Measurements from ENCODE around the gene ANKRD42.

The ANKRD42 gene

GRCh38 chr11:83193315-83194280 lies at the start of gene ANKRD42:
TSS of gene ANKRD42 (plus strand) at chr11:83193712. CDS start at chr11:83194671, 959 bp downstream.
- DNase-seq, result peak; percentile 87

GRCh38 chr11:83147895-83148294 lies 45.6 kb upstream of the ANKRD42 start:
- no peak for DNase-seq

GRCh38 chr11:83150450-83150849 lies 43.1 kb upstream of the ANKRD42 start:
- DNase-seq, result no peak

GRCh38 chr11:83151274-83151977 lies 42.1 kb upstream of the ANKRD42 start:
- no peak for DNase-seq

- DNase-seq, result no peak
These were observed 41.2 kb upstream of the ANKRD42 start for GRCh38 chr11:83152264-83152663.

GRCh38 chr11:83153764-83154163 lies 39.7 kb upstream of the ANKRD42 start:
- DNase-seq, result no peak

- DNase-seq, result peak; percentile 44
These were observed 37.1 kb upstream of the ANKRD42 start for GRCh38 chr11:83156144-83156995.

GRCh38 chr11:83156996-83157593 lies 36.4 kb upstream of the ANKRD42 start, which contains the start of gene PCF11:
TSS of gene PCF11 (plus strand) at chr11:83157131. CDS start at chr11:83157440, 309 bp downstream.
- DNase-seq, result peak; percentile 99

- peak; percentile 48 for DNase-seq
These were observed 35.7 kb upstream of the ANKRD42 start for GRCh38 chr11:83157594-83158356.

- DNase-seq, result no peak
These were observed 35.1 kb upstream of the ANKRD42 start for GRCh38 chr11:83158357-83158786.

- no peak for DNase-seq
These were observed 34.3 kb upstream of the ANKRD42 start for GRCh38 chr11:83158965-83159901.

- peak; percentile 23 for DNase-seq
These were observed 33.3 kb upstream of the ANKRD42 start for GRCh38 chr11:83159902-83160865.

GRCh38 chr11:83161610-83162199 lies 31.8 kb upstream of the ANKRD42 start:
- DNase-seq, result no peak

- DNase-seq, result no peak
These were observed 31.1 kb upstream of the ANKRD42 start for GRCh38 chr11:83162377-83162776.

- DNase-seq, result no peak
These were observed 27.2 kb upstream of the ANKRD42 start for GRCh38 chr11:83166193-83166866.

- no peak for DNase-seq
These were observed 24.8 kb upstream of the ANKRD42 start for GRCh38 chr11:83168756-83169155.

- no peak for DNase-seq
These were observed 22.6 kb upstream of the ANKRD42 start for GRCh38 chr11:83170865-83171264.

GRCh38 chr11:83172551-83172950 lies 21.0 kb upstream of the ANKRD42 start:
- DNase-seq, result no peak
